ENCODE data around the gene NPS. TPM values are rescaled to one million over a fixed set of nuclear protein-coding genes. Genes with fewer than 3 reads are reported as not detected.

NPS gene
- total RNA-seq, 1 donor from 2014 or later, result not detected

- no peak overlapping the region for H3K27ac Mint-ChIP-seq (ENCODE audit: unreplicated experiment)
- DNase-seq, result peak; percentile 51
- TF ChIP-seq, protein P1, sequence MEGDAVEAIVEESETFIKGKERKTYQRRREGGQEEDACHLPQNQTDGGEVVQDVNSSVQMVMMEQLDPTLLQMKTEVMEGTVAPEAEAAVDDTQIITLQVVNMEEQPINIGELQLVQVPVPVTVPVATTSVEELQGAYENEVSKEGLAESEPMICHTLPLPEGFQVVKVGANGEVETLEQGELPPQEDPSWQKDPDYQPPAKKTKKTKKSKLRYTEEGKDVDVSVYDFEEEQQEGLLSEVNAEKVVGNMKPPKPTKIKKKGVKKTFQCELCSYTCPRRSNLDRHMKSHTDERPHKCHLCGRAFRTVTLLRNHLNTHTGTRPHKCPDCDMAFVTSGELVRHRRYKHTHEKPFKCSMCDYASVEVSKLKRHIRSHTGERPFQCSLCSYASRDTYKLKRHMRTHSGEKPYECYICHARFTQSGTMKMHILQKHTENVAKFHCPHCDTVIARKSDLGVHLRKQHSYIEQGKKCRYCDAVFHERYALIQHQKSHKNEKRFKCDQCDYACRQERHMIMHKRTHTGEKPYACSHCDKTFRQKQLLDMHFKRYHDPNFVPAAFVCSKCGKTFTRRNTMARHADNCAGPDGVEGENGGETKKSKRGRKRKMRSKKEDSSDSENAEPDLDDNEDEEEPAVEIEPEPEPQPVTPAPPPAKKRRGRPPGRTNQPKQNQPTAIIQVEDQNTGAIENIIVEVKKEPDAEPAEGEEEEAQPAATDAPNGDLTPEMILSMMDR (IDR thresholded peaks at IDR 0.05; ENCODE audit: partially characterized antibody, unreplicated experiment), result peak; percentile 73
- peaks cover 3% of the 10 kb centered on the region for H3K27me3 Mint-ChIP-seq (ENCODE audit: unreplicated experiment)
- H3K9me3 Mint-ChIP-seq (ENCODE audit: unreplicated experiment), result no peaks in the 10 kb centered on the region
- H3K4me1 Mint-ChIP-seq (ENCODE audit: low read depth, unreplicated experiment), result no peaks in the 10 kb centered on the region
- no peak overlapping the region for H3K4me3 Mint-ChIP-seq (ENCODE audit: unreplicated experiment)
- no peaks in the 10 kb centered on the region for H3K36me3 Mint-ChIP-seq (ENCODE audit: unreplicated experiment)
Measured at GRCh38 chr10:127563718-127564553, 14.8 kb downstream of the NPS start.

- Mint-ChIP-seq H3K4me1 (ENCODE audit: low read depth, unreplicated experiment) (no peaks in the 10 kb centered on the region), H3K4me3 (ENCODE audit: unreplicated experiment) (no peak overlapping the region), H3K27ac (ENCODE audit: unreplicated experiment) (no peak overlapping the region)
Measured at GRCh38 chr10:127564644-127565043, 15.5 kb downstream of the NPS start.

DNA sequence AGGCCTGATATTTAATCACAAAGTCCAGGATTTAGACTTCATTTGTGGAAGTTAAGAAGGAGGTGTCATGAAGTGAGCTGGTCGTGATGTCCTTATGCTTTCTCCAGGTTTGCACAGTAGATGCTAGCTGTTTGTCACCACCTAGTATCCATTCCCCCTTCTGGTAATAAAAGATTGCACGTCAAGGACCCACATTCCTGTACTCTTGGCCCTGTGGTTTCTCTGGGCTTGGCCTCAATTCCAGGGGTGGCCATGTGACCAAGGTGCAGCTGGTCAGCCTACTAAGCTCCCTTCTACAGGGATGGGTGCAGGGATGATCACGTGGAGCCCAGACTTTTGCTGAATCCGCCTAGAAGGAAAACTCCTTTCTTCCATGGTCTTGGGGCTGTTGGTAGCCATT lies 16.5 kb downstream of the NPS start:
- Mint-ChIP-seq H3K36me3 (ENCODE audit: unreplicated experiment) (no peaks in the 10 kb centered on the region), H3K4me3 (ENCODE audit: unreplicated experiment) (no peak overlapping the region), H3K27me3 (ENCODE audit: unreplicated experiment) (peaks cover 3% of the 10 kb centered on the region), H3K27ac (ENCODE audit: unreplicated experiment) (no peak overlapping the region), H3K4me1 (ENCODE audit: low read depth, unreplicated experiment) (no peaks in the 10 kb centered on the region), H3K9me3 (ENCODE audit: unreplicated experiment) (no peaks in the 10 kb centered on the region)
- TF ChIP-seq, protein P1 (IDR thresholded peaks at IDR 0.05; ENCODE audit: partially characterized antibody, unreplicated experiment), result no peak
- DNase-seq, result no peak

More at GRCh38 chr10:127564644-127565043, 15.5 kb downstream of the NPS start:
- DNase-seq, result no peak
- no peaks in the 10 kb centered on the region for H3K36me3 Mint-ChIP-seq (ENCODE audit: unreplicated experiment)
- peaks cover 3% of the 10 kb centered on the region for H3K27me3 Mint-ChIP-seq (ENCODE audit: unreplicated experiment)
- TF ChIP-seq, protein P1 (IDR thresholded peaks at IDR 0.05; ENCODE audit: partially characterized antibody, unreplicated experiment), result no peak
- H3K9me3 Mint-ChIP-seq (ENCODE audit: unreplicated experiment), result no peaks in the 10 kb centered on the region

GRCh38 chr10:127569210-127569609 lies 20.1 kb downstream of the NPS start:
- H3K4me3 Mint-ChIP-seq (ENCODE audit: unreplicated experiment), result no peak overlapping the region
- no peaks in the 10 kb centered on the region for H3K9me3 Mint-ChIP-seq (ENCODE audit: unreplicated experiment)
- no peak overlapping the region for H3K27ac Mint-ChIP-seq (ENCODE audit: unreplicated experiment)
- no peak for DNase-seq
- H3K36me3 Mint-ChIP-seq (ENCODE audit: unreplicated experiment), result peaks cover 12% of the 10 kb centered on the region
- H3K27me3 Mint-ChIP-seq (ENCODE audit: unreplicated experiment), result peaks cover 1% of the 10 kb centered on the region
- H3K4me1 Mint-ChIP-seq (ENCODE audit: low read depth, unreplicated experiment), result no peaks in the 10 kb centered on the region
- TF ChIP-seq, protein P1 (IDR thresholded peaks at IDR 0.05; ENCODE audit: partially characterized antibody, unreplicated experiment), result no peak

GRCh38 chr10:127570036-127570435 lies 20.9 kb downstream of the NPS start:
- TF ChIP-seq, protein P1 (IDR thresholded peaks at IDR 0.05; ENCODE audit: partially characterized antibody, unreplicated experiment), result no peak
- Mint-ChIP-seq H3K4me3 (ENCODE audit: unreplicated experiment) (no peak overlapping the region), H3K9me3 (ENCODE audit: unreplicated experiment) (no peaks in the 10 kb centered on the region), H3K27ac (ENCODE audit: unreplicated experiment) (no peak overlapping the region), H3K36me3 (ENCODE audit: unreplicated experiment) (peaks cover 12% of the 10 kb centered on the region), H3K4me1 (ENCODE audit: low read depth, unreplicated experiment) (no peaks in the 10 kb centered on the region), H3K27me3 (ENCODE audit: unreplicated experiment) (peaks cover 4% of the 10 kb centered on the region)
- no peak for DNase-seq

Measured in glutamatergic neuron (in vitro differentiated cells).